Right lobe of liver (tissue), 4 donors: ENCODE measurements around the gene CPT2.

ENCODE experiments used
- CTCF ChIP-seq, 4 donors: fragments of 200-600 bp in 3 of 4; fragments of 450-650 bp in 1 of 4; IDR thresholded peaks; one replicate each; pipeline versions ENCODE4 v1.5.1 to v1.8.0; 2016 to 2022; ENCODE audit warnings: antibody characterized with exemption in 4 of 4, mild to moderate bottlenecking in 2 of 4
- POLR2A ChIP-seq: fragments of 450-650 bp; IDR thresholded peaks from one replicate; pipeline ENCODE4 v1.6.1; 2017; ENCODE audit warnings: antibody characterized with exemption, mild to moderate bottlenecking
- donor health status: DM: no; HTN: no; CAD: no.
- donor health status: DM: no; HTN: no; CAD: no.
- donor health status: DM: no; HTN: yes; CAD: no.

- TF ChIP-seq CTCF (IDR thresholded peaks at IDR 0.05) (no peak), POLR2A (no peak)
Observed at GRCh38 chr1:53165408-53165961, 31.1 kb upstream of the CPT2 start.
